ENCODE measurements around the gene FAM32A.

FAM32A gene

DNA sequence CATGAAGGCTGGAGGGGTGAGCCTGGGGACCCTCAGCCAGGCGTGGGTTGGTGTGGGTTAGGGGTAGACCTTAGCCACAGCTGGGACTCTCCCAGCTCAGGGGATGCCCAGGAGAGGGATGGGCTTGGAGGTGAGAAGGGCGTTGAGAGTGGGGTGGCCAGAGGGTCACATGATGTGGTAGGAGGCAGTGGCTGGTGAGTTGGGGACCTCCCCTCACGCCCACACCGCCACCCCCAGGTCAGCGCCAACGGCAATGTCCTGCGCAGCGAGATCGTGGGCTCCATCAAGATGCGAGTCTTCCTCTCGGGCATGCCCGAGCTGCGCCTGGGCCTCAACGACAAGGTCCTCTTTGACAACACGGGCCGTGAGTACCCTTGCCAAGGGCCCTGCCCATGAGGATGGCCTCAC, 41.0 kb downstream of the FAM32A start:
- Histone ChIP-seq H3K4me2 (ENCODE audit: low read length) (no peak overlapping the region), H3K4me3 (ENCODE audit: low read length) (no peak overlapping the region), H3K9ac (ENCODE audit: low read length) (no peak overlapping the region), H3K9me3 (ENCODE audit: insufficient read depth, low read length) (peaks cover 7% of the 10 kb centered on the region; the same call in 1 of the 2 replicates), H3K4me1 (ENCODE audit: low read length) (peaks cover 8% of the 10 kb centered on the region), H3K27ac (ENCODE audit: low read length) (no peak overlapping the region), H3K79me2 (ENCODE audit: low read length) (no peaks in the 10 kb centered on the region), H3K27me3 (ENCODE audit: low read depth, low read length) (no peaks in the 10 kb centered on the region), H4K20me1 (ENCODE audit: insufficient read depth, low read length) (no peaks in the 10 kb centered on the region), H3K36me3 (replicated peaks; ENCODE audit: low read depth, low read length) (peaks cover 87% of the 10 kb centered on the region), H2AFZ (ENCODE audit: low read depth, low read length) (no peak overlapping the region)
- TF ChIP-seq CTCF (IDR thresholded peaks at IDR 0.05; ENCODE audit: low read depth, low read length) (no peak), EZH2phosphoT487 (IDR thresholded peaks at IDR 0.05; ENCODE audit: low read depth) (no peak)

- Histone ChIP-seq H3K4me1 (ENCODE audit: low read length) (peaks cover 8% of the 10 kb centered on the region), H3K9ac (ENCODE audit: low read length) (no peak overlapping the region), H3K79me2 (ENCODE audit: low read length) (no peaks in the 10 kb centered on the region), H3K4me3 (ENCODE audit: low read length) (no peak overlapping the region), H3K27me3 (ENCODE audit: low read depth, low read length) (no peaks in the 10 kb centered on the region), H3K4me2 (ENCODE audit: low read length) (no peak overlapping the region), H3K27ac (ENCODE audit: low read length) (no peak overlapping the region), H3K9me3 (ENCODE audit: insufficient read depth, low read length) (no peaks in the 10 kb centered on the region), H2AFZ (ENCODE audit: low read depth, low read length) (no peak overlapping the region), H3K36me3 (replicated peaks; ENCODE audit: low read depth, low read length) (peaks cover 84% of the 10 kb centered on the region), H4K20me1 (ENCODE audit: insufficient read depth, low read length) (no peaks in the 10 kb centered on the region)
- TF ChIP-seq EZH2phosphoT487 (IDR thresholded peaks at IDR 0.05; ENCODE audit: low read depth) (no peak), CTCF (IDR thresholded peaks at IDR 0.05; ENCODE audit: low read depth, low read length) (no peak)
Observed at GRCh38 chr19:16226878-16227836, 41.9 kb downstream of the FAM32A start.

- TF ChIP-seq EZH2phosphoT487 (IDR thresholded peaks at IDR 0.05; ENCODE audit: low read depth) = no peak
- TF ChIP-seq CTCF (IDR thresholded peaks at IDR 0.05; ENCODE audit: low read depth, low read length) = no peak
- Histone ChIP-seq H3K36me3 (replicated peaks; ENCODE audit: low read depth, low read length) (peaks cover 83% of the 10 kb centered on the region), H3K4me1 (ENCODE audit: low read length) (peaks cover 8% of the 10 kb centered on the region), H2AFZ (ENCODE audit: low read depth, low read length) (no peak overlapping the region), H3K79me2 (ENCODE audit: low read length) (no peaks in the 10 kb centered on the region), H3K9ac (ENCODE audit: low read length) (no peak overlapping the region), H4K20me1 (ENCODE audit: insufficient read depth, low read length) (no peaks in the 10 kb centered on the region), H3K9me3 (ENCODE audit: insufficient read depth, low read length) (no peaks in the 10 kb centered on the region), H3K4me2 (ENCODE audit: low read length) (no peak overlapping the region), H3K27ac (ENCODE audit: low read length) (no peak overlapping the region), H3K27me3 (ENCODE audit: low read depth, low read length) (no peaks in the 10 kb centered on the region), H3K4me3 (ENCODE audit: low read length) (no peak overlapping the region)
Observed at GRCh38 chr19:16227837-16228636, 42.8 kb downstream of the FAM32A start.
